Heart left ventricle (tissue), 13 donors: ENCODE results near the gene ASXL3.

Experiments
- CTCF ChIP-seq, 12 donors: fragments of 200-600 bp; sonication (generic) in 4 of 12; IDR thresholded peaks; one replicate each; pipeline versions ENCODE4 v1.5.0 to v1.8.0; 2018 to 2022; ENCODE audit warnings: antibody characterized with exemption in 12 of 12, mild to moderate bottlenecking in 5 of 12
- POLR2A ChIP-seq, 2 donors: fragments of 450-650 bp; IDR thresholded peaks; one replicate each; pipeline ENCODE4 v1.6.1; 2017; ENCODE audit warnings: antibody characterized with exemption in 2 of 2, mild to moderate bottlenecking in 2 of 2, moderate library complexity in 2 of 2
- donor health status: ischemic (EF 13 %, LVEDD 7.1; RV severe dilation, severe dysfunction).
- donor health status: DM: no; HTN: yes; CAD: no.
- donor health status: DM: no; HTN: no; CAD: no.
- donor health status: ischemic (EF 25% LVEDD 6.9; RV normal size, moderate dysfunction).
- donor health status: ischemic (EF 25% LVEDD 5.7; RV mildly dilated, moderate dysfunction).
- donor health status: ischemic (EF 35%, LVEDD 5.7; RV mildly dilated, moderate dysfunction).
- donor health status: nonischemic (EF 11% LVEDD 7.7; RV severe dilation, severe dysfunction).
- donor health status: DM: yes; HTN: yes; CAD: no.
- donor health status: PGD.
- donor health status: ischemic (EF 29% LVEDD 5.4; RV normal size, mild dysfunction).
- donor health status: nonischemic (EF 23%, LVEDD 6.1; RV moderate dilation, normal function).

GRCh38 chr18:33541316-33541715 is 36.7 kb upstream of the ASXL3 start:
- TF ChIP-seq POLR2A (IDR thresholded peaks at IDR 0.05) (no peak), CTCF (IDR thresholded peaks at IDR 0.05) (no peak)
